GM08714 (cell line): ENCODE measurements around the gene GBA3.

Experiments
- H3K4me3 ChIP-seq: fragments of 200-500 bp; sonication (Bioruptor generic); 2 replicates; pipeline ENCODE4 v1.5.1; 2014; ENCODE audit warnings: mild to moderate bottlenecking, low read length, inconsistent platforms
- ZNF274 ChIP-seq: IDR thresholded peaks from 2 replicates; pipeline ENCODE4 v1.6.1; 2012; ENCODE audit warnings: mild to moderate bottlenecking, low read depth, low read length

The GBA3 gene

DNA sequence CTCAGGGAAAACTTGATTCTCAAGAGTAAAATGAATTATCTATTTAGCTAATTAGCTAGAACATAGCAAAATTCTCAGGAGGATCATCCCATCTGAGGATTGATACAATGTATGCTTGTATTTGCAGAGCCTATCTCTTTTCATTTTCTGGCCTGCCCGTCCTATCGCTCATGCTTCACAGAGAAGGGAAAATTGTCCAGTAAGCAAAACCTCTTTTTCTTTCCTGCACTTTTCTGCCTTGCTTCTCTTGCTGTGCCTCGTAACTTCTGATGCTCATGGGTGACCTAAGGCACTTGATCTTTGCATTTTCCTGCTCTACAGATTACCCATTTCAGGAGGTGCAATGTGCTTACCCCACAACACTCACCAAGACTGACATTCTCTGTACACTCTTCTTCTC lies 88.1 kb downstream of the GBA3 start:
- no peak overlapping the region for H3K4me3 ChIP-seq
- no peak for TF ChIP-seq ZNF274

DNA sequence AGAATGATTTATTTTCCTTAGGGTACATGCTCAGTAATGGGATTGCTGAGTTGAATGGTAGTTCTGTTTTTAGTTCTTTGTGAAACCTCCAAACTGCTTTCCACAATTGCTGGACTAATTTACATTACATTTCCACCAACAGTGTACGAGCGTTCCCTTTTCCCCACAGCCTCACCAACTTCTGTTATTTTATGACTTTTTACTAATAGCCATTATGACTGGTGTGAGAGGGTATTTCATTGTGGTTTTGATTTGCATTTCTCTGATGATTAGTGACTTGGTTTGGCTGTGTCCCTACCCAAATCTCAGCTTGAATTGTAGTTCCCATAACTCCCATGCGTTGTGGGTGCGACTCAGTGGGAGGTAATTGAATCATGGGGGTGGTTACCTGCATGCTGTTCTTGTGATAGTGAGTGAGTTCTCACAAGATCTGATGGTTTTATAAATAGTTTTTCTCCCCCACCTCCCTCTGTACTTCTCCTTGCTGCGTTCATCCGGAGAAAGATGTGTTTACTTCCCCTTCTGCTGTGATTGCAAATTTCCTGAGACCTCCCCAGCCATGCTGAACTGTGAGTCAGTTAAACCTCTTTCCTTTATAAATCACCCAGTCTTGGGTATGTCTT lies 95.1 kb downstream of the GBA3 start:
- TF ChIP-seq ZNF274 = no peak
- H3K4me3 ChIP-seq = no peak overlapping the region

DNA sequence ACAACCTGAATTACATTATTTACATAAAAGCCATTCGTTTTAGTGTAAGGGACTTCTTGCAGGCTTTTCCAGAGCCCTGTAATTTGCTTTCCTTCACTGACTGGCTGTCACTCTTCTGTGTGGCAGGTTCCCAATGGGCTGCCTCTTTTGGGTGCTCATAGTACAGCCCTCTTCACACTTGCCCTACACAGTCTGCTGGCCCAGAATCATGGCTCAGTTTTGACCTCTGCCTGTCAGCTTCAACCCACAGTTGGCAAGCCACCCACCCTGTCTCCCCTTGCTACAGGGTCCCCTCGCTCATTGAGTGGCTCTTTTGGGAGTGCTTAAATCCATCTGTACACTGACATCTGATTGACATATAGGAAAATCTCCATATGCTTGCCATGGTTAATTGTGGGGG lies 97.9 kb downstream of the GBA3 start:
- no peak for TF ChIP-seq ZNF274
- H3K4me3 ChIP-seq = no peak overlapping the region

DNA sequence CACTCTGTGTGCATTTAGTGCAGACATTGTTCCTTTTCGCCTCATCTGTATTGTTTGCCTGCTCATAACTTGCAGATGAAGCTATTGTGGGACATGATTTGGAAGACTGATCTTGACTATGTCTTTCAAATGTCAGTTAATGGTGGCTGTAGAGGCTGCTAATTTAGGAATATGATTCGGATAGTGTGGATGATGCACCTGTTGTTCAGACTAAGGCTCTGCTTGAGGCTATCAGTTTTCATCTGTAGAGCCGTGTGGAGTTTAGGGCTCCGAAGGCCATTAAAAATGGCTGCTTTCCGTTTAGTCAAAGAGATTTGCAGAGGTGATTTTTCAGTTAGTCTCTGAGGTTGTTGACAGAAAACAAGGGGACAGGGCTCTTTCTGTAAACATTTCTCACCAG lies 102.0 kb downstream of the GBA3 start:
- no peak for TF ChIP-seq ZNF274
- no peak overlapping the region for H3K4me3 ChIP-seq

DNA sequence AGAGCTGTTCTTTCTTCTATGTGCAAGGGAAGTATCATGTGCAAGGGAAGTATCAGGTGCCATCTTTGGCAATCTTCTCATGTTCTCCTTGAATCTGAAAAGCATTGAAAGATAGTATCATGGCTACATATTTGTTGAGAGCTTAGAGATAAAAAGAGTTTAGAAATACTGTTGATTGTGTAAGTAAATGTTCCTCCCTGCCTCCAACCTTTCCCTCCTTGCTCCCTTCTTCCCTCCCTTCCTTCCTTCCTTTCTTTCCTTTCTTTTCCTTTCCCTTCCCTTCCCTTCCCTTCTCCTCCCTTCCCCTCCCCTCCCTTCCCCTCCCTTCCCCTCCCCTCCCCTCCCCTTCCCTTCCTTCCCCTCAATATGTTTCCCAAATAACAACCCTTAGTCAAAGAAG lies 108.7 kb downstream of the GBA3 start:
- no peak overlapping the region for H3K4me3 ChIP-seq
- TF ChIP-seq ZNF274 = no peak

DNA sequence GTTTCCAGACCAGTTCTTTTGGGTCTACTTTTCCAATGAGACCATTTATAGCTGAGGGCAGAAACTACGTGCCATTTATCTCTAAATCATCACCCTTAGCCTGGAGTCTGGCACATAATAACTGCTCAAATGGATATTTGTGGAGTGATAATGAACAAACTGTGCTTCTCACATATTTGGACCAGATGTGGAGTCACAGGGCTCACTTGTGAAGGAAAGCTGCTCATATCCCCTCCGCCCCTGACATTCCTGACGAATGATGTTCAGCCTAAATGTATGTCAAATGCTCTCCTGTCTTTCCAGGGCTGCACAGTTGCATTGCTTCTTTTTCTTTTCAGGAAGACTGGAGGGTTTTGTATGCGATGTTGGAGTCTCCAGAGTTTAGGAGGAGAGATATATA lies 110.1 kb downstream of the GBA3 start:
- H3K4me3 ChIP-seq = no peak overlapping the region
- TF ChIP-seq ZNF274 = no peak

DNA sequence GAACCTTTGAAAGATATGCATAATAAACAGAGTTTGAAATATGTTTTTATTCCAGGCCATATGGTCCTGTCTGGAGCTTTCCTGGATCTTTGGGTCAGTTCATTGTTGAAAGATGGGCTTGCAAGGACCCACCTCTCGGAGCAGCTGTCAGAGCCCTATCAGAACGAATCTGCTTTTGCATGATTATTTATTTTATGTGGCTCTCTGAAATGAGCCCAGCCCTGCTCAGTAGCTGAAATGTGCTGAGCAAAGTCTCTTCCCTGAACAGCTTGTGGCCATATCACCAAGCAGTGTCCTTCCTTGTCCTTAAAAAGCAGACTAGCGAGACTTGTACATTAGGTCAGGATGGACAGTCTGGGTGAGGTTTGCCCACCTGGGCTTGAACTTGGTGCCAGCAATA lies 110.8 kb downstream of the GBA3 start:
- no peak for TF ChIP-seq ZNF274
- no peak overlapping the region for H3K4me3 ChIP-seq

DNA sequence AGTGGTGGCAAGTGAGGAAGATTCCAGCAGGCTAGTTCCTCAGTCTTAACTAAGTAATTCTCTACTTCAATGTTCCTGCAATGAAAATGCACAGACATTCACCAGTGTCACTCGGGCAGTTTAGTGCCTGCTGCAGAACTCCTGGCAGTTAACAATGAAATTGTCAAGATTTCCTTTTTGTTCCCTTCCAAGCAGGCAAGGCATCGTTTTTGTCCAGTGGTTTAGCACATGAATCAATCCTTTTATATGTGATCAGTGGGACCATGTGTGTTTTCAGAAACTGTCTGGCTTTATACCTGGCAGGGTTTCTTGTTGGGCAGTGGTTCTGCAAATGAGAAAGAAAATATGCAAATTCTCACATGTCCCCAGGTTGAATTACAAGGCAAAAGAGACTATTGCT lies 122.2 kb downstream of the GBA3 start:
- no peak overlapping the region for H3K4me3 ChIP-seq
- TF ChIP-seq ZNF274 = no peak

DNA sequence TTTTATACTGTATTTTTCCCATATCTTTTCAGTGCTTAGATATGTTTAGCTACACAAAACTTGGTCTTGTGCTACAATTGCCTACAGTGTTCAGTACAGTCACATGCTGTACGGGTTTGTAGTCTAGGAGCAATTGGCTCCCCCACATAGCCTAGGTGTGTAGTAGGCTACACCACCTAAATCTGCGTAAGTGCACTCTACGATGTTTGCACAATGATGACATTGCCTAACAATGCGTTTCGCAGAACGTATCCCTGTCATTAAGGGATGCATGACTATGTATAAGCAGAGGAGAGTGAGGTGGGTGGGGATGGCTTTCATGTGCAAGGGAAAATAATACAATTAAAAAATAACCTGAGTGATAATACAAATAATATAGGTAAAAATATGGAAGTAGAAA lies 131.4 kb downstream of the GBA3 start:
- no peak for TF ChIP-seq ZNF274

DNA sequence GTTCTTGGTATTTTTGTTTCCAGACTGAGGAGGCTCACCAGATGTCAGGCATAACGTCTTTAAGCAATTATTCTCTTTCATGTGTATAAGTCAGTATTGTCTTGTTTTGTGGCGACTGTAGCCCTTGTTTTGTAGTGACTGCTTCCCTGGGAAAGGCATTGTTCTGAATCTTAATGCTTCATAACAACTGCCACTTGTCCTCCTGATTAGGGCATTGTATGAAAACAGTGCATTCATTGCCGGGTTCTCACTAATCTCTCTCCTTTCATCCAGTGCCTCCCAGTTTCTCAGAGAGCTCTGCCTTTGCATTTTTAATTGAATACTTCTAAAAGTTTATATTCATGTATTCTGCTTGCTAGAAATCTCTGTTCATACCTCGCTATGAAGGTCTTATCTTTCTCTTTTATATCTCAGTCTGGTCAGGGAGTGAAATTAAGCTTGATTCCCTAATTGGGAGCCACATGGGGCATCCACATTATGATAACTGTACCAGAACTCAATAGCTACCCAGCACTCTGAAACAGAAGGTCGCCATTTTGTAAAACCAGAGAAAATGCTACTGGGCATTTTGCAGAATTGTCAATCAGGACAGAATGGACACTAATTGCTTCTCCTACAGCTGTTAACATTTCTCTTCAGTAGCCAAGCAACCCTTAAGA lies 149.8 kb downstream of the GBA3 start:
- TF ChIP-seq ZNF274 = no peak
- no peak overlapping the region for H3K4me3 ChIP-seq

More for the DNA sequence above, 131.4 kb downstream of the GBA3 start:
- no peak overlapping the region for H3K4me3 ChIP-seq

DNA sequence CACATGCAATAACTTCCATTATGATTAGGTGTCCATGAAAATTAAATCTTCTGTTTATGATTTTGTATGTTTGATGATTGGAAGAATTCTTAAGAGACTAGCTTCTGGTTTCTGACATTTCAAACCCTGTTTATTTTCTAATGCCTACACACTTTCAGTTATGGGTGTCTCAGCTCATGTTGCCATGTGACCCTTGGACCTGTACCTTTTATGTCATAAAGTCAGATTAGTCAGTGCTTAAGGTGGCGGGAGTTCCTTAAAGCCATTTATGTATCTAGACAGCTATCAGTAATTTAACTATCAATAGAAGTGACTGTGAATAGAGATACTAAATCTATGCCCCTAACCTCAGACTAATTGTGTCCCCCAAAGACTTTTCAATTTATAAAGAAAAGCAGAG lies 155.6 kb downstream of the GBA3 start:
- H3K4me3 ChIP-seq = no peak overlapping the region
- TF ChIP-seq ZNF274 = no peak

DNA sequence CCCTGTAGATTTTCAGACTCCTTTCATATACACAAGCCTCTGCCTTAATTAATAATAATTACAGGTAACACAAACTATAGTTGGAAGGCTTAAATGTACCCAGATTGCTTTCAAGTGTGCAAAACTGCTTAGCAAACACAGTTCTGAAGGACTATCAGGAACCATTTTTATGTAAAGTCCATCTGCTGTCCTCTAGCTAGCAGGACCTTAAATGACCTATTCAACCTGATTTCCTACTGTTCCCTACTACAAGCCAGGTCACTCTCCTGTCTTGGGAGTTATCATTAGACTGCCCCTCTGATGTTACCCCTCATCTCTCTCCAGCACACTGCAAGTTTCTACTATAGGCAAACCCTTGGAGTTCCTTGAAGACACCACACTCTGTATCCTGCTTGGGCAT lies 157.3 kb downstream of the GBA3 start:
- TF ChIP-seq ZNF274 = no peak
- no peak overlapping the region for H3K4me3 ChIP-seq

DNA sequence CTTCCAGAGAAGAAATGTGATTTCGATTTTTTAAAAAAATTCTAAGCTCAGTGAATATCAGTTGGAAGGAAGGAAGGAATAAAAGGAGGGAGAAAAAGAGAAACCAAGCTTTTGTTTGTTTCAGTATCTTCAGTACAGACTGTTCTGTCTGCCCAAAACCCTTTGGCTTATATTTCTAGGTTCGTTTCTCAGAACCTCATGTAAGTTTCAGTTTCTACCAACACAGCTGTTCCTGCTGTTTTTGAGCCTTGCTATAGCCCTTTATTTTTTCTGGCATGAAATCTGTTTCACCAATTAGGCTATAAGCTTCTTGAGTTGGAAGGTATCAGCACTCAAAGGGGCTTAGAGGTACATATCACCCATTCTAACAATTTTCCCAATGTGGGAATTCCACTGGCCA lies 157.9 kb downstream of the GBA3 start:
- no peak overlapping the region for H3K4me3 ChIP-seq
- TF ChIP-seq ZNF274 = no peak

DNA sequence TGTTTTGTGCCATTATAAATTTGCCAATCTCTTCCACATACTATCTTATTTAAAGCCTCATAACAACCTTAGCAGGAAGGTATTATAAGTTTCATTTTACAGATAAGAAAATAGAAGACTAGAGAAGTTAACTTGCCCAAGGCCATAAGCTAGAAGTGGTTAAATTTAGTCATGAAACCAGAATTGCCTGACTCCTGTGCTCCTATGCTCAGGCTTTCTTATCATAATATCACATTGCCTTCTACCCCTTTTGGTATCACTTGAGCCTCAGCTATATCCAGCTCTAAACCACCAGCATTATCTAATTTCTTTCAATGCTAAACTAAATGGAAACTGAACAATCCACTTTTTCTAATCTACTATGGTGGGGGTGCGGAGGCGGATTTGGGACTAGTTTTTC lies 164.7 kb downstream of the GBA3 start:
- H3K4me3 ChIP-seq = no peak overlapping the region
- no peak for TF ChIP-seq ZNF274

DNA sequence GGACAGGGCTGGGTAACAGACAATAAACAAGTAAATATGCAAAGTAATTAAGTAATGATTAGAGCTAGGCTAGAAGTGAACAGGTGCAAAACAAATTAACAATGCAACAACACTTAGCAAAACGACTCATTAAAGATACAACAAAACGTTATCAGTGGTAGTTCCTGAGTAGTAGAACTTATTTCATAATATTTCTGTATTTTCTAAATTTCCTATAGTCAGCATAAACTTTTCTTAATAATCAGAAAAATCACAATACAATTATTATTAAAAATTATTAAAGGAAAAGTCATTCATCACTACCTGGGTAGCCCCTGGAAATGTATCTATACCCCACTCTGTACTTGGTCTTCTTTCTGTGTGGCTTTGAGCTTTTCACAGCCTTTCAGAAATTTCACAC lies 166.6 kb downstream of the GBA3 start:
- no peak for TF ChIP-seq ZNF274
- H3K4me3 ChIP-seq = no peak overlapping the region
